Activated gamma-delta T cell treated with anti-CD3 and anti-CD28 coated beads, Interleukin-2, amount 50 U/mL, for 16 hours (primary cell): ENCODE results near the gene BRINP2.

Experiments used
- DNase-seq: peaks from one replicate; pipeline ENCODE4 v3.0.0-alpha.2; 2020; ENCODE audit warnings: low read depth

BRINP2 gene

GRCh38 chr1:177270863-177271262, 100.1 kb downstream of the BRINP2 start:
- DNase-seq, result no peak

- DNase-seq, result no peak
Measured at GRCh38 chr1:177273141-177273540, 102.4 kb downstream of the BRINP2 start.

- no peak for DNase-seq
Measured at GRCh38 chr1:177274687-177275211, 104.0 kb downstream of the BRINP2 start.

- no peak for DNase-seq
Measured at GRCh38 chr1:177275736-177276135, 105.0 kb downstream of the BRINP2 start.

GRCh38 chr1:177278626-177279390, 108.0 kb downstream of the BRINP2 start:
- no peak for DNase-seq

GRCh38 chr1:177281901-177282300, 111.1 kb downstream of the BRINP2 start:
- DNase-seq, result no peak

- no peak for DNase-seq
Measured at GRCh38 chr1:177282976-177283375, 112.2 kb downstream of the BRINP2 start.

- DNase-seq, result no peak
Measured at GRCh38 chr1:177283380-177283779, 112.6 kb downstream of the BRINP2 start.

- no peak for DNase-seq
Measured at GRCh38 chr1:177286396-177286795, 115.6 kb downstream of the BRINP2 start.

- DNase-seq, result no peak
Measured at GRCh38 chr1:177287270-177287669, 116.5 kb downstream of the BRINP2 start.

- DNase-seq, result no peak
Measured at GRCh38 chr1:177287994-177288393, 117.2 kb downstream of the BRINP2 start.

- DNase-seq, result no peak
Measured at GRCh38 chr1:177289532-177289931, 118.8 kb downstream of the BRINP2 start.

GRCh38 chr1:177300431-177300830, 129.7 kb downstream of the BRINP2 start:
- no peak for DNase-seq

- no peak for DNase-seq
Measured at GRCh38 chr1:177301425-177302124, 130.8 kb downstream of the BRINP2 start.

GRCh38 chr1:177302357-177303044, 131.7 kb downstream of the BRINP2 start:
- DNase-seq, result no peak

- DNase-seq, result no peak
Measured at GRCh38 chr1:177305040-177306018, 134.6 kb downstream of the BRINP2 start.

- no peak for DNase-seq
Measured at GRCh38 chr1:177306019-177306415, 135.3 kb downstream of the BRINP2 start.

- DNase-seq, result no peak
Measured at GRCh38 chr1:177306981-177307380, 136.2 kb downstream of the BRINP2 start.

- DNase-seq, result no peak
Measured at GRCh38 chr1:177307771-177308170, 137.0 kb downstream of the BRINP2 start.

GRCh38 chr1:177309880-177310279, 139.1 kb downstream of the BRINP2 start:
- DNase-seq, result no peak

- DNase-seq, result no peak
Measured at GRCh38 chr1:177310326-177310725, 139.6 kb downstream of the BRINP2 start.

GRCh38 chr1:177311111-177311510, 140.4 kb downstream of the BRINP2 start:
- DNase-seq, result no peak
